Cardiac fibroblast (primary cell): Measurements from ENCODE around the gene PROM1.

Experiments
- DNase-seq, 2 donors: peaks; one replicate each; pipeline versions ENCODE4 v3.0.0 to v3.0.0-alpha.2; 2010; ENCODE audit warnings: low read depth in 2 of 2
- H3K4me3 ChIP-seq, 2 donors: replicated peaks in 1 of 2; 1 replicate in 1 of 2; 2 replicates in 1 of 2; pipeline ENCODE4 v1.5.1; 2011; ENCODE audit warnings: low read depth in 2 of 2, low read length in 2 of 2, mild to moderate bottlenecking in 2 of 2, moderate library complexity in 1 of 2
- TF ChIP-seq, protein P1 (sequence below): IDR thresholded peaks from one replicate; pipeline ENCODE4 v1.5.1; 2011; ENCODE audit warnings: low read depth, mild to moderate bottlenecking, low read length, inconsistent platforms

The PROM1 gene

DNA sequence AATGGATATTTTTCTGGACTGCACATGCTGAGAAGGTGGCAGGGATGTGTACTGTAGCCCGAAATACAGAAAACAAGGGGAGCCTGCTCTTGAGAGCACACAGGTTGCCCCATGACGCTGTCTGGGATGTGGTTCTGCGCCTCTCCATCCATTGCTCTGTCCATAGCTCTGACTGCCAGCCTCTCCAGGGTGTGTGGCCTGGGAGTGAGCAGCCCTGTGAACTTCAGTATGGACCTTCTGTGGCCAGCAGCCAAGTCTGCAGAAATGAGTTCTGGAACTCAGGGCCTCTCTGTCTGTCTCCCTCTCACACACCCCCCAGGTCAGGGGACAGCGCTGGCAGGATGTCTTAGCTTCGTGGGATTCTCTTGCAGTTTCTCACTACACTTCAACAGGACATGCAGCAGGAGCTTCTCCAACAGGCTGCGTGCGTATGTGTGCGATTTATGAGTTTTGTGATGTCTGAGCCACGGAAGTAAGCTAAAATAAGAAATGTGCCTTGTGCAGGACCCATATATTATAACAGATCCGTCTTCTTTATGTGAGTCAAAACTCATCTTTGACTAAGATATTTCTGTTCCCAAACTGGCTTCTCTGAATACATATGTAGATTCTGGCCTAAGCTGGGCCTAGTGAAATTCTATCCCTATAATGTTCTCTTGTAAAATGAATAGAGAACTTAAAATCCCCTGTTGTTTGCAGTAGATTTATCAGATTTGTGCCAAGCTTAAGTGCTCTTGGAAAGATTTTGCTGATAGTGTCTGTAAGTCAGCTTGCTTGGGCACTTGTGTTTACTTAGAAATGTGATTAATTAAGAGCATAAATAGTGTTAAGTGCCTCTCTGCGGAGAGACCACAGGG lies 40.0 kb downstream of the PROM1 start:
- DNase-seq, result no peak
- TF ChIP-seq, protein P1, sequence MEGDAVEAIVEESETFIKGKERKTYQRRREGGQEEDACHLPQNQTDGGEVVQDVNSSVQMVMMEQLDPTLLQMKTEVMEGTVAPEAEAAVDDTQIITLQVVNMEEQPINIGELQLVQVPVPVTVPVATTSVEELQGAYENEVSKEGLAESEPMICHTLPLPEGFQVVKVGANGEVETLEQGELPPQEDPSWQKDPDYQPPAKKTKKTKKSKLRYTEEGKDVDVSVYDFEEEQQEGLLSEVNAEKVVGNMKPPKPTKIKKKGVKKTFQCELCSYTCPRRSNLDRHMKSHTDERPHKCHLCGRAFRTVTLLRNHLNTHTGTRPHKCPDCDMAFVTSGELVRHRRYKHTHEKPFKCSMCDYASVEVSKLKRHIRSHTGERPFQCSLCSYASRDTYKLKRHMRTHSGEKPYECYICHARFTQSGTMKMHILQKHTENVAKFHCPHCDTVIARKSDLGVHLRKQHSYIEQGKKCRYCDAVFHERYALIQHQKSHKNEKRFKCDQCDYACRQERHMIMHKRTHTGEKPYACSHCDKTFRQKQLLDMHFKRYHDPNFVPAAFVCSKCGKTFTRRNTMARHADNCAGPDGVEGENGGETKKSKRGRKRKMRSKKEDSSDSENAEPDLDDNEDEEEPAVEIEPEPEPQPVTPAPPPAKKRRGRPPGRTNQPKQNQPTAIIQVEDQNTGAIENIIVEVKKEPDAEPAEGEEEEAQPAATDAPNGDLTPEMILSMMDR, result no peak
- H3K4me3 ChIP-seq, result no peak overlapping the region

DNA sequence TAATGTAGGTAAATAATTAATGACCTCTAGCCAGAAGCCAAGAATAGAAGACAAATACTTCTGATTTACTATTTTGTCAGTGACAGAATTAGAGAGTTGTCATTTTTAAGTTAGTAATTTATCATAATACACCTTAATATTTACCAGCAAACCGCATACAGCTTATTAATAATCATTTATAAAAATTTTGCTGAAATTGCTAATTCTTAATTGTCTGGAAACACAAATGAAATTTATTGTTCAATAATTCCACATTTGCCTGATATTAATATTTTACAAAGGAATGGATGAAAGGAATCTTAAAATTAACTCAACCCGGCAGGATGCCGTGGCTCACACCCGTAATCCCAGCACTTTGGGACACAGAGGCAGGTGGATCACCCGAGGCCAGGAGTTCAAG lies 44.7 kb downstream of the PROM1 start:
- H3K4me3 ChIP-seq, result no peak overlapping the region
- TF ChIP-seq, protein P1, result no peak
- DNase-seq, result no peak

DNA sequence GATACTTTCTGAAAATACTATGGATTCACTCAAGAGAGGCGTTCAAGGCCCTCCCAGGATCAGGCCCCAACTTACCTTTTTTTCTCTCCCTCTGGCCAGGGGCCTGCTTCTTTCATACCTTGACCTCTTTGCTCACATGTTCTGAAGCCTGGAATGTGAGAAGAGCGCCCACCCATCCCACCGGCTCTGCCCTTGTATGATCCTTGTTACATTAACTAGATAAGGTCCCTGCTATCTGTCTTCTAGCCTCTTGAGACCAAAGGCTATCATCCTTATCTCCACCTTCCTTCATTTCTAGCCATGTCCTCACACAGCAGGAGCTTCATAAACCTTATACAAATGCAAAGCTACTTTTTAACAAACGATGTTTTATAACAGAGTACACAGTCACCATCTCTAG lies 45.9 kb downstream of the PROM1 start:
- H3K4me3 ChIP-seq, result no peak overlapping the region
- TF ChIP-seq, protein P1, result no peak
- no peak for DNase-seq

DNA sequence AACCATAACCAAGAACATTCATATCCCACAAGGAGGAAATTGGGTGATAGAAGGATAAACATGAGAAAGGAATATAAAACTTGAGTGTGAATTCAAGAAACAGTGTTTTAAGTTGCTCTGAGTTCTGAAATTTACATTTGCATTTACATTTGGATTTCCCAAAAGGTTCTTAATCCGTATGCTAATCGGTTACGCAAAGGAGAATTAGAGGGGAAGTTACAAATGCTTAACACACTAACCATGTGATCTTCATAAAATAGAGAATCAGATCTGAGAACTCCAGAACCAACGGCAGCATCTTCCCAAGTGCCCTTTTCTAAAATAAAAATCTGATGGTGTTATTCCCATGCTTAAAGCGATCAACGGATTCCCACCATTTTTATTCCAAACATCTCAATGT lies 48.0 kb downstream of the PROM1 start:
- TF ChIP-seq, protein P1, result no peak
- H3K4me3 ChIP-seq, result no peak overlapping the region
- no peak for DNase-seq

DNA sequence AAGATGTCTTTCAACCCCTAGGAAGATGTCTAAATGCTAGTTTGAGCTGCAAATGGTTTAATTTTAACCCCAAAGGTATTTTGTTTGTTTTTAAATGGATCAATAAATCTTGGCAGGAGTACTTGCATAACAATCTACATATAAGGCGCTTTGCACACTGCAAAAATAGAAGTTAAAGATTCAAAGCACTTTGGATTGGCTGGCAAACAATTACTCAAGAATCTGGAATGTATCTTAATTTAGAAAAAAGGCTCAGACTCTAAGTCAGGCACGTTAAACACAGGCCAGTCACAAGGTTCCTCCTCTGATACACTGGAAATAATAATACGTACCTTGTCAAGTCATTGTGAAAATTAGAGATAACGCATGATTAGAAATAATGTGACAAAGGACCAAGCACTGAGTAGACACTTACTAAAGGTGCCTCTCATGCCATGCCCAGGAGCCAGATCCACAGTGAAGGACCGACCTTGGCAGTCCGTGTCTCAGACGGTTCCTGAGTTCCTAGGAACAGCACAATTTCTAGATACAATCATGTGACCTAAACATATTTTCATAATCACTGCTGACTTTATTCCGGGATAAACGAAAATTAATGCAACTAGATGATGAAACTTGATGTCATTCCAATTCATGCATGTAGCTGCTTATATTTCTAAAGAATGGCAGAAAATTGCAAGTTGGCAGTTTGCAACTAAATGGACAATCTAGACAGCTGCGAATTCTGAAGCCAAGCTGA lies 49.6 kb downstream of the PROM1 start:
- TF ChIP-seq, protein P1, result no peak
- H3K4me3 ChIP-seq, result no peak overlapping the region
- DNase-seq, result peak; percentile 11 to 39

DNA sequence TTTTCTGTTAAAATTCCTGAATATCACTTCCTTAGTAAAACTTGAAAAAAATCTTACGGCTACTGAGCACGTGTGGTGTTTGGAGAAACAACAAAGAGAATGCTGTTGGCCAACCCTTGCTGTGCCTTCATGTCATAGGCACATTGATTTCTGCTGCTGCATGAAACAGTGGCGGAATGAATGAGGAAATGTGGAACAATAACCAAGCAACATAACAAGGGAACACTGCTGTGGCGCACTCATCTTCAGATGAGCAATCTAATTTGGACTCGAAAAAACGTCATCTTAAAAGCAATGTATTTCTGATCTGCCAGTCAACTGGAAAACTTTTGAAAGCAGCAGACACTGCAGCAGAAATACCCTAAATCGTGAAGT lies 51.4 kb downstream of the PROM1 start:
- H3K4me3 ChIP-seq, result no peak overlapping the region
- DNase-seq, result no peak
- TF ChIP-seq, protein P1, result no peak
